ENCODE measurements around the gene PUS7. TPM values are rescaled to one million over a fixed set of nuclear protein-coding genes. Genes with fewer than 3 reads are reported as not detected.
"Not testable (repeated sequence)": the region's sequence is repeated elsewhere in the genome, so short reads cannot be mapped to it uniquely, and the experiment has no call there.

Gene PUS7, protein sequence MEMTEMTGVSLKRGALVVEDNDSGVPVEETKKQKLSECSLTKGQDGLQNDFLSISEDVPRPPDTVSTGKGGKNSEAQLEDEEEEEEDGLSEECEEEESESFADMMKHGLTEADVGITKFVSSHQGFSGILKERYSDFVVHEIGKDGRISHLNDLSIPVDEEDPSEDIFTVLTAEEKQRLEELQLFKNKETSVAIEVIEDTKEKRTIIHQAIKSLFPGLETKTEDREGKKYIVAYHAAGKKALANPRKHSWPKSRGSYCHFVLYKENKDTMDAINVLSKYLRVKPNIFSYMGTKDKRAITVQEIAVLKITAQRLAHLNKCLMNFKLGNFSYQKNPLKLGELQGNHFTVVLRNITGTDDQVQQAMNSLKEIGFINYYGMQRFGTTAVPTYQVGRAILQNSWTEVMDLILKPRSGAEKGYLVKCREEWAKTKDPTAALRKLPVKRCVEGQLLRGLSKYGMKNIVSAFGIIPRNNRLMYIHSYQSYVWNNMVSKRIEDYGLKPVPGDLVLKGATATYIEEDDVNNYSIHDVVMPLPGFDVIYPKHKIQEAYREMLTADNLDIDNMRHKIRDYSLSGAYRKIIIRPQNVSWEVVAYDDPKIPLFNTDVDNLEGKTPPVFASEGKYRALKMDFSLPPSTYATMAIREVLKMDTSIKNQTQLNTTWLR
- total RNA-seq = 10 to 100 TPM; 13.1 to 19.4 TPM

DNA sequence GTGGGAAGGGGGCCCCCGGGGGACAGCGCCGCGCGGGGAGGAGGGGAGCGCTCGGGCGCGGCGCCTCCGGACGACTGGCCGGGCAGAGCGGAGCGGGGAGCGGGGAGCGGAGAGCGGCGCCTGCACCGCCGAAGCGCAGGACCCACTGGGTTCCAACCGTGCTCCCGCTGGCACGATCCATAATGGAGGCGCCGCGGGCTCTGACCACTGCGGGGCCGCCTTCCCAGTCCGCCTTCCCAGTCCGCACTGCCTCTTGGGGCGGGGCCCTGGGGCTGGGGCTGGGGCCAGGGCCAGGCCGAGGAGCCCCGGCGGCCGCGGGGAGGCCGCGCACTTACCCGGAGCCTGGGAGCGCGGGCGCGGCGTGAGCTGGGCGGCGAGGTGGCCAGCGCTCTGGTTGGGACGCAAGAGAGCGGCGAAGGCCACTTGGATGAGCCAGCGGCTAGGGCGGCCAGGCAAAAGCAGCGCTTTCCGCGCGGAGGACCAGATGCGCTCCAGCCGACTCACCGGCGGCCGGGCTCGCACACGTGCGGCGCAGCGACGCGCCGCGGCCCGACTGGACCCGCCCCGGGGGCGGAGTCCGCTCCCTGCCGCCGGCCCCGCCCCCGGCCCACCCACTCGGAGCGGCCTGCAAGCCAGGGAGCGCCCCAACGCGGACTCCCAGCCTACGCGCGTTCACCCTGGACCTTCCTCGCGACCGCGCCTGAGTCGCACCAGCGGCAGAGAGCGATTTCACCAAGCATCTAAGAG lies at the start of gene PUS7:
Gene PUS7 (minus strand): TSS at position 555 of the 747 bp plus-strand sequence. CDS start 13,759 bp downstream, outside the sequence.
- DNase-seq = peak; percentile 88
- Mint-ChIP-seq H3K9me3 (ENCODE audit: low read depth) (no peaks in the 10 kb centered on the region), H3K27me3 (no peaks in the 10 kb centered on the region), H3K4me1 (peaks cover 25% of the 10 kb centered on the region), H3K27ac (peak within 1 kb of the TSS; percentile 87), H3K36me3 (peaks cover 14% of the 10 kb centered on the region), H3K4me3 (peak within 1 kb of the TSS; percentile 90)
- CTCF ChIA-PET = interaction anchor here (2.1 kb wide), 1 partner anchor 10 kb away, joined by 7 read pairs; the partner anchor contains the start of gene RINT1
- ATAC-seq = peak; percentile 93

DNA sequence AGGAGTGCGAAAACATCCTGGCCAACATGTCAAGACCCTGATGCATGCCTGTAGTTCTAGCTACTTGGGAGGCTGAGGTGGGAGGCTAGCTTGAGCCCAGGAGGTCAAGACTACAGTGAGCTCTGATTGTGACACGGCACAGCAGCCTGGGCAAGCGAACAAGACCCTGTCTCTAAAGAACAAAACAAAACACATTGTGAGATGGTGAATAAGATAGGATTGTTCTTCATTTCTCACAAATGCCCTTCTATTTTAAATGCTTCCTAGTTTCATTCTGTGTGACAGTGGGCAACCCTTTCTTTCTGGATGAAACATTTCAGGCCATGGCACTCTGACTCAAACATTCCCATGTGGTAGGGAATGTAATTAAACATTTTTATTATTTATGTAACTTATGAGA lies 45.8 kb upstream of the PUS7 start:
- no peak for ATAC-seq
- H3K9me3 Mint-ChIP-seq (ENCODE audit: low read depth) = no peaks in the 10 kb centered on the region
- H3K27ac Mint-ChIP-seq = no peak overlapping the region
- no peaks in the 10 kb centered on the region for H3K4me1 Mint-ChIP-seq
- CTCF ChIA-PET = no interaction called here
- H3K4me3 Mint-ChIP-seq = no peak overlapping the region
- no peak for DNase-seq
- H3K27me3 Mint-ChIP-seq = no peaks in the 10 kb centered on the region
- peaks cover 33% of the 10 kb centered on the region for H3K36me3 Mint-ChIP-seq

DNA sequence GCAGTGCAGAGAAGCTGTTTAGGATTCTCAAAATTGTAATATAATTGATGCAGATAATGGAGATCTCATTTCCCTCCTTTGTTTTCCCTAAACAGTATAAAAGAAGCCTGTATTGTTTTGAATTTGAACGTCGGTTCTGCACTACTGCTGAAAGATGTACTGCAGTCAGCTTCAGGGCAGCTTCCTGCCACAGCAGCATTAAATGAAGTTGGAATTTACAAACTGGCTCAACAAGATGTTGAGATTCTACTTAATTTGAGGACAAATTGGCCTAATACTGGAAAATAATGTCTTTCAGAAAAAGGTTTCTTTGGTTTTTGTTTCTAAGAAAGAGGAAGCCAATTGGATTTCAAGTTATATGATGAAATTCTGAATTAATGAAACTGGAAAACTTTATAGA lies 45.0 kb upstream of the PUS7 start:
- no peak overlapping the region for H3K4me3 Mint-ChIP-seq
- CTCF ChIA-PET = interaction anchor here (1.0 kb wide), 1 partner anchor 240 kb away, joined by 3 read pairs; no protein-coding TSS in a partner anchor

DNA sequence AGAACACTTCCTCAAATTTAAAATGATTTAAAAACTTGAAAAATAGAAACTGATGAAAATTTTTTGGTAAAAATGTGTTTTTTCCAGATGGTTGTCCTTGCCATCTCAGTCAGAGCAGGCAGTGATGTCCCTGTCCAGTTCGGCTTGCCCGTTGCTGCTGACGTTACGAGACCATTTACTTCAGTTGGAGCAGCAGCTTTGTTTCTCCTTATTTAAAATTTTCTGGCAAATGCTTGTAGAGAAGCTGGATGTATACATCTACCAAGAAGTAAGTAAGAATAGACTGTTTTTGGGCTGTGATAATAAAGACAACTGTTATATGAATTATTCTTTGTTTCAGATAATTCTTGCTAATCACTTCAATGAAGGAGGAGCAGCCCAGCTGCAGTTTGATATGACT lies 43.1 kb upstream of the PUS7 start:
- CTCF ChIA-PET = no interaction called here
- no peak overlapping the region for H3K27ac Mint-ChIP-seq
- no peaks in the 10 kb centered on the region for H3K27me3 Mint-ChIP-seq
- ATAC-seq (no peak), DNase-seq (no peak)
- no peaks in the 10 kb centered on the region for H3K9me3 Mint-ChIP-seq (ENCODE audit: low read depth)
- no peak overlapping the region for H3K4me3 Mint-ChIP-seq
- H3K4me1 Mint-ChIP-seq = no peaks in the 10 kb centered on the region
- H3K36me3 Mint-ChIP-seq = peaks cover 36% of the 10 kb centered on the region

More for the DNA sequence above, 45.0 kb upstream of the PUS7 start:
- DNase-seq = no peak
- Mint-ChIP-seq H3K9me3 (ENCODE audit: low read depth) (no peaks in the 10 kb centered on the region), H3K27ac (no peak overlapping the region), H3K36me3 (peaks cover 35% of the 10 kb centered on the region), H3K4me1 (no peaks in the 10 kb centered on the region), H3K27me3 (no peaks in the 10 kb centered on the region)
- ATAC-seq = no peak

DNA sequence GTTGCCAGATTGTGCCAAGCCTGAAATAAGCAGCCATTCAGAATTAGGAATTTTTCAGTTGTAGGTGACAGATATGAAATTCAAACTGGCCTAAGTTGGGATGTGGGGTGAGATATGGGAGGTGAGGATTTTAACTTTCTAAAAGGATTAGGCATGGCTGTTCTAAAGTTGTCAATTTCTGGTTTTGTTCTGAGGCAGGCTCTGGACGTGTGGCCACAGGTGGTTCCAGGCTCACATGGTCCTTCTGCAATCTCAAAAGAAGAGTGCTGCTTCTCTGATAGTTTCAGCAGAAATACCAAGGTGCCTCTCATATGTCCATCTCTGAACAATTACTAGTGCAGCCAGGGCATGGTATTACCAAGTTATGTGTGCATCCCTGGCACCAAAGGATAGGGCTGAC lies 37.9 kb upstream of the PUS7 start:
- Mint-ChIP-seq H3K27me3 (no peaks in the 10 kb centered on the region), H3K27ac (no peak overlapping the region), H3K36me3 (peaks cover 34% of the 10 kb centered on the region), H3K4me1 (no peaks in the 10 kb centered on the region), H3K9me3 (ENCODE audit: low read depth) (no peaks in the 10 kb centered on the region), H3K4me3 (no peak overlapping the region)
- CTCF ChIA-PET = no interaction called here
- ATAC-seq (no peak), DNase-seq (no peak)

DNA sequence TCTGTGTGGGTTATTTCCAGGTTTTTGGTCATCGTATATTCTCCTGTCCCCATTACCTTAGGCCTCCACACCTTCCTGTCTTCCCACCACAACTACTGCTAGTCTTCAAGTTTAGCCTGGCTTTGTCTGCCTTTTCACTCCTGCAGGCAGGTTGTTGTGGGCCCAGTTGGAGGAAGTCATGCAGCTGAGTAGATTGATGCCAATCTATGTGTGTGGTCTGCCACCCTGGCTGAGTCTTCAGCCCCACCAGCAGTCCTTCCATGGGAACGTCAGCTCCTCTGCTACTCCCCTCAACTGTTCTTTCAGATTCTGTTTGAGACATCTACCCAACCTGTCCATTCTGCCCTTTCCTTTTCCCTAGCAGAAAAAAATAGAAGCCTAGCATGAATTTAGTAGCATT lies 16.3 kb upstream of the PUS7 start:
- CTCF ChIA-PET = no interaction called here
- DNase-seq (no peak), ATAC-seq (no peak)
- peaks cover 31% of the 10 kb centered on the region for H3K4me1 Mint-ChIP-seq
- H3K9me3 Mint-ChIP-seq (ENCODE audit: low read depth) = no peaks in the 10 kb centered on the region
- H3K27me3 Mint-ChIP-seq = no peaks in the 10 kb centered on the region
- H3K4me3 Mint-ChIP-seq = no peak overlapping the region
- peaks cover 24% of the 10 kb centered on the region for H3K36me3 Mint-ChIP-seq
- no peak overlapping the region for H3K27ac Mint-ChIP-seq

DNA sequence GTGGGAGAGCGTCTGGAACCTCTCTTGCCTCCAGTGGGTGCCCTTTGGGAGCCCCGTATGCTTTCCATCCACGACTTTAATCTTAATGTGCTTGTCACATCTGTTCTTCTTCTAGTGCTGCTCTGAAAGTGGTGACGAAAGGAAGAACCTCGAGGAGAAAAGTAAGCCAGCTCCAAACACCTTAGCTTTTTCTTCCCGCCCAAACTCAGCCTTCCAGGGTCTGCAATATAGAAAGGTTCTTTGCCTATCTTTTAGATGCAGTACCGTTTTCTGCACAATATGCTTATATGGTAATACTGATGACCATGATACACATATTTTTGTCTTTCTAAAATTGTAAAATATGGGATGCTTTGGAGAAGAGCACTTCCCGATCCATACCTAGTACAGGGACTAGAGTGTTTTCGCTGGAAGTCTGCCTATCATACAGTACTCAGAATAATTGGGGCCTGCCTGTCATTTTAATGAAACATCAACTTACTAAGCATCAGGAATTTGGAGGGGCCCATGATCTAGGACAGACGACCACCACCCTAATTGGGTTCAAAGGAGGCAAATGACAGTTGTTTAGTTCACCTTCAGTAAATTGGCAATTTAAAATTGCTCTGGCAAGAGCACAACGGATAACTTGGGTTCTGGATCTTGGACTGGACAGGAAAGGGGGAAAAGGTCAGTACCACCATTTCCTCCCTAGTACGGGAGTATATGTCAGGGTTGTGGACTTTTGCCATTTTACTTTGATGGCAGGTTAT lies 10.8 kb upstream of the PUS7 start:
- Mint-ChIP-seq H3K4me1 (peaks cover 38% of the 10 kb centered on the region), H3K27me3 (no peaks in the 10 kb centered on the region), H3K9me3 (ENCODE audit: low read depth) (no peaks in the 10 kb centered on the region), H3K36me3 (peaks cover 9% of the 10 kb centered on the region), H3K27ac (peak overlapping the region; percentile 94), H3K4me3 (peak overlapping the region; percentile 92)
- CTCF ChIA-PET = interaction anchor here (0.9 to 2.0 kb wide), 4 partner anchors 8 to 16 kb away, joined by 3 to 7 read pairs (median 6); no protein-coding TSS in a partner anchor
- DNase-seq (no peak), ATAC-seq (no peak)

DNA sequence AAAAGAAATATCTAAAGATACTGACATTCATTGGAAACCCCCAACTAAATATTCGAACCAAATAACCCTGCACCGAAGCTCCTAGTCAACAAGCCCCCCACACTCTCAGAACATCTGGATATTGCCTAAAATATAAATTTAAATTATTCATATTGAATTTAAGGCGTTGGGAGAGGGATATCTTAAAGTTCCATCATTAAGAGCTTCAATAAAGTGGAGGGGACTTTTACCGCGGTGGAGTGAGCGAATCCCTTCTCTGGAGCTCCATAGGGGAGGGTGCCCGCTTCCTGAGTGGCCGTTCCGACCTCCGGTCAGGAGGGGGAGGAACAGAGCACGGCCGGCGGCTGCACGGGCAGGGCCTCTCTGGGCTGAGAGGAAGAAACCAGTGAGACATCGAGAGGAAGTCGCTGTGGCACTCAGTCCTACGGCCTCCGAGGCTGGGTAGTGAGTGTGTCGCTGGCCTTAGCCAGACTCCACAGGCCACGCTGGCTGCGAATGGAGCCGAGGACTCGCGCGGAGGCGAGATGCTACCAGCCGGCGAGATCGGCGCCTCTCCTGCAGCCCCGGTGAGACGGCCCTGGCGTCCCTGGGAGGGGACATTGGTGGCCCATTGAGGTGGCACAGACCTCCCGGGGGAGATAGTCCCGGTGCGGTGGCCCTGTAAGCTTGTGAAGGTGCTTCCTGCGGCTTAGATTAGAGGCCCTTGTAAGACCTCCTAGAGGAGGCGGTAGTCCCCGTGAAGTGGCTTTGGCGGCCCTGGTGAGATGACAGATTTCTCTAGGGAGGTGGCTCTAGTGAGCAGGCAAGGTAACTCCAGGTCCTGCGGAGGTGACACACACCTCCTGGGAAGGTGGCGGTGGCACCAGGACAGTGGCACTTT lies 10.0 kb upstream of the PUS7 start, which contains the start of gene RINT1:
Gene RINT1 (plus strand): TSS at position 410 of the 880 bp plus-strand sequence. CDS start 115 bp downstream, at position 525.
- H3K27me3 Mint-ChIP-seq = no peaks in the 10 kb centered on the region
- H3K4me3 Mint-ChIP-seq = peak within 1 kb of the TSS; percentile 92
- H3K36me3 Mint-ChIP-seq = peaks cover 9% of the 10 kb centered on the region
- DNase-seq (peak; percentile 94), ATAC-seq (peak; percentile 95)
- peak within 1 kb of the TSS; percentile 94 for H3K27ac Mint-ChIP-seq
- no peaks in the 10 kb centered on the region for H3K9me3 Mint-ChIP-seq (ENCODE audit: low read depth)
- peaks cover 38% of the 10 kb centered on the region for H3K4me1 Mint-ChIP-seq
- CTCF ChIA-PET = interaction anchor here (0.7 to 2.0 kb wide), 16 partner anchors 9 to 517 kb away, joined by 3 to 7 read pairs (median 4); partner anchors contain the start of gene EFCAB10

DNA sequence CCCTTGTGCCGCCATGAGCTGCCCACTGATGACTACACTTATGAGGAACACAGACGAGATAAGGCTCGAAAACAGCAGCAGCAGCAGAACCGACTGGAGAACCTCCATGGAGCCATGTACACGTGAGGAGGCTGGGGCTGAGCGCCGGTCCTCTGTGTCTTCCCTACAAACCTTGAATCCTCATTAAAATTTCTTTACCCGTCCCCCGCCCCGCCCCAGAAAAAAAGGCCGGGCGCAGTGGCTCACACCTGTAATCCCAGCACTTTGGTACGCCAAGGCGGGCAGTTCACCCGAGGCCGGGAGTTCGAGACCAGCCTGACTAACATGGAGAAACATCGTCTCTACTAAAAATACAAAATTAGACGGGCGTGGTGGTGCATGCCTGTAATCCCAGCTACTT lies 8.5 kb upstream of the PUS7 start:
- CTCF ChIA-PET = no interaction called here
- no peaks in the 10 kb centered on the region for H3K27me3 Mint-ChIP-seq
- no peak overlapping the region for H3K27ac Mint-ChIP-seq
- peaks cover 31% of the 10 kb centered on the region for H3K4me1 Mint-ChIP-seq
- no peaks in the 10 kb centered on the region for H3K9me3 Mint-ChIP-seq (ENCODE audit: low read depth)
- ATAC-seq (no peak), DNase-seq (no peak)
- peaks cover 6% of the 10 kb centered on the region for H3K36me3 Mint-ChIP-seq
- peak overlapping the region; percentile 44 for H3K4me3 Mint-ChIP-seq

DNA sequence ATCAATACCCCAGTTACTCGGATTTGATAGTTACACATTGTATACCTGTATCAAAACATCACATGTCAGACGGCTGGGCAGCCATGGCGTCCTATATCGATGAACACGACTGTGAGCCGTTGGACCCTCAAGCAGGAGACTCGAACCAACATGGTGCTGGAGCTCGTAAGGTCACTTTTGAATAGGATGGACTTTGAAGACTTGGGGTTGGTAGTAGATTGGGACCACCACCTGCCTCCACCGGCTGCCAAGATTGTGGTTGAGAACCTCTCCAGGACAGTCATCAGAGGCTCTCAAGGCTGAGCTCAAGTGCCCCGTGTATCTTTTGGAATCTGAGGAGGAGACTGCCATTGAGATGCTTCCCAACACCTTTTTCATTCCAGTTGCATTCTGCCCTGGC lies 8.1 kb upstream of the PUS7 start:
- H3K27ac Mint-ChIP-seq = no peak overlapping the region
- H3K4me1 Mint-ChIP-seq = peaks cover 28% of the 10 kb centered on the region
- H3K36me3 Mint-ChIP-seq = peaks cover 8% of the 10 kb centered on the region
- H3K27me3 Mint-ChIP-seq = no peaks in the 10 kb centered on the region
- DNase-seq = no peak
- H3K9me3 Mint-ChIP-seq (ENCODE audit: low read depth) = no peaks in the 10 kb centered on the region
- CTCF ChIA-PET = no interaction called here
- ATAC-seq = no peak
- H3K4me3 Mint-ChIP-seq = peak overlapping the region; percentile 44

DNA sequence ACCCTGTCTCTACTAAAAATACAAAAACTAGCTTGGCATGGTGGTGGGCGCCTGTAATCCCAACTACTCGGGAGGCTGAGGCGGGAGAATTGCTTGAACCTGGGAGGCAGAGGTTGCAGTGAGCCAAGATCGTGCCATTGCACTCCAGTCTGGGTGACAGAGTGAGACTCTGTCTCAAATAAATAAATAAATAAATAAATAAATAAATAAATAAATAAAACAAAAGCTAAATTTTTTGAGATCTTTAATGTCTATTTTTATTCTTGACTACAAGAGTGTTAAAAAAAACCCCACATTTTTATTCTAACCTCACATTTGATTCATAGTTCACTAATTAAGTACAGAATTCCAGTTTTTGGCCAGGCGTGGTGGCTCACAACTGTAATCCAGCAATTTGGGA lies 5.7 kb upstream of the PUS7 start:
- H3K9me3 Mint-ChIP-seq (ENCODE audit: low read depth); H3K36me3 Mint-ChIP-seq; DNase-seq; ATAC-seq; H3K27me3 Mint-ChIP-seq; H3K4me3 Mint-ChIP-seq; H3K27ac Mint-ChIP-seq; CTCF ChIA-PET: not testable (repeated sequence)
- H3K4me1 Mint-ChIP-seq = peaks cover 13% of the 10 kb centered on the region

DNA sequence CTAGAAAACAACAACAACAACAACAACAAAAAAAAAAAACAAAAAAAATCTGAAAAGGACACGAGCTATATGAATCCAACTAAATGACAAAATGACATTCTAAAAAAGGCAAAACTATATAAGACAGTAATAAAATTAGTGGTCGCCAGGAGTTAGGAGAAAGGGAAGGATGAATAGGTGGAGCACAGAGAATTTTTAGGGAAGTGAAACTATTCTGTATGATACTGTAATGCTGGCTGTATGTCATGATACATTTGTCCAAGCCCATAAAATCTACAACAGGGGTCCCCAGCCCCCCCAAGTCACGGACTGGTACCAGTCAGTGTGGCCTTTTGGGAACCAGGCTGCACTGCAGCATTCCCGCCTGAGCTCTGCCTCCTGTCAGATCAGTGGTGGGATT lies 2.8 kb upstream of the PUS7 start:
- H3K36me3 Mint-ChIP-seq = peaks cover 8% of the 10 kb centered on the region
- peaks cover 19% of the 10 kb centered on the region for H3K4me1 Mint-ChIP-seq
- DNase-seq (no peak), ATAC-seq (no peak)
- CTCF ChIA-PET = interaction anchor here (1.2 kb wide), 1 partner anchor 395 kb away, joined by 3 read pairs; no protein-coding TSS in a partner anchor
- H3K27me3 Mint-ChIP-seq = no peaks in the 10 kb centered on the region
- H3K27ac Mint-ChIP-seq = no peak overlapping the region
- H3K9me3 Mint-ChIP-seq (ENCODE audit: low read depth) = no peaks in the 10 kb centered on the region
- no peak overlapping the region for H3K4me3 Mint-ChIP-seq

All from activated CD8-positive, alpha-beta memory T cell treated with anti-CD3 and anti-CD28 coated beads, Interleukin-2, amount 10 ng/mL, durations not matched to agents 7 days and 5 days (primary cell).